NCI-H69 (cell line): ENCODE data around the gene RAB26.
"Not testable (repeated sequence)": the region's sequence is repeated elsewhere in the genome, so short reads cannot be mapped to it uniquely, and the experiment has no call there.

Experiments
- DNase-seq: peaks from one replicate; lab custom pipeline; 2025; lab: John Stamatoyannopoulos, UW

Gene RAB26

GRCh38 chr16:2117341-2117740 is 31.1 kb upstream of the RAB26 start:
- not testable (repeated sequence) for DNase-seq

DNA sequence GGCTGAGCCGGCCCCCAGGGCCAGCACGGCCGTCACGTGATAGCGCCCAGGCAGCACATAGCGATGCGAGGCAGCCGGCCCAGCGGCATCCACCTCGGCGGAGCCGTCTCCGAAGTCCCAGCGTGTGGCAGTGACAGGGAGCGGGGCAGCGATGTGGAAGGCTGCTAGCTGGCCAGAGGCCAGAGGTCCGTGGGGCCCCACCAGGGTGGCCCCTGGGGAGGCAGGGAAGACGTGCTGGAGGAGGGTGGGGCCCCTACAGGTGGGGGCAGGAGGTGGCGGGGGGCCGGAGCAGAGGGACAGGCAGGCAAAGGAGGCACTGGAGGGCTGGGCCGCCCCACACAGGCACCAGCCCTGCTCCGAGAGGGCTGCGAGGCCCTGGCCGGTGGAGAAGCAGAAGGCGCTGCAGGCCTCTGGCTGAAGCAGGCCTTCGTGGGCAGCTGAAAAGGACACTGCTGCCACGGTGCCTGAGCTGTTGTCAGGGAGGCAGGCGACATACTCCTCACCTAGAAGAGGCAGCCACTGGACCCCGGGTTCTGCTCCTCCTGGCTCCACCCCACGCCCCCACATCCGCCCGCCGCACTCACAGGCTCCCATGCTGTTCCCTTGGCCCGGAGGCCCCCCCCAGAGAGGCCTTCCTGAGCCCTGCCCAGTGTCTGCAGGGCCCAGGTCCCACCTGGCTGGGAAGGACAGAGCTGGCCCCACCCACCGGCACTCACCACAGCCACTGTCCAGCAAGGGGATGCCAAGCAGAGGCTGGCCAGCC is 30.3 kb upstream of the RAB26 start:
- DNase-seq, result not testable (repeated sequence)

DNA sequence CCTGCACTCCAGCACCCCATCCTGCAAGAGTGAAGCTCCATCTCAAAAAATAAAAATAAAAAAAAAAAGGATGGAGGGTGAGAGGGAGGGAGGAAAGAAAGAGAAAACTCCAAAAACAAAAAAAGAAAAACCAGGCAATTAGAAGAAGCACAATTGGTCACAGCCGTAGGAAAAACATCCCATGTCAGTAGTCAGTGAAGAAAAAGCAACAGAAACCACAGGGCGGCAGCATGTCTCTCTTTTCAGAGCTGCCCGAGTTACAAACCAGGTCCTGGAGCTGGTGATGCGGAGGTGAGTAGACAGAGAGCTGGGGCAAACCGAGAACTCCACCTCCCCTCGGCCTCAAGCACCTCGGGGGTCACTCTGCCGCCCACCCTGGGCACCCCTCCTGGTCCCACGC is 27.1 kb upstream of the RAB26 start:
- not testable (repeated sequence) for DNase-seq

DNA sequence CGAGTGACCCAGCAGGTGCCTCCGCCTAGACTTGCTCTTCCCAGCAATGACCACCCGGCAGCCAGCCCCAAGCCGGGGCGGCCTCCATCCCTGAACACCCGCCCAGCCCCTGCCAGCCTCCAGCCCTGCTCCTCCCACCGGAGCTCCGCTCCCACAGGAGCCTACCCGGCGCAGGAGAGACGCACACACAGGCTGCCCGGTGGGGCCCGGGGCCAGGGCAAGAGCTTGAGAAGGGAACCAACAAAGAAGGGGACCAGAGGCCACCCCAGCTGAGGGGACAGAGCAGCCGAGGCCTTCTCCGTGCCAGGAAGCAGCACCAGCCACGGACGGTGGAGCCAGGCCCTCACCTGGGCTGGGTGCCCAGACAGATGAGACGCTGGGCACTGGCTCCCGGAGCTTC is 26.6 kb upstream of the RAB26 start:
- no peak for DNase-seq

GRCh38 chr16:2122429-2122828 is 26.0 kb upstream of the RAB26 start:
- DNase-seq, result no peak

- not testable (repeated sequence) for DNase-seq
Measured at GRCh38 chr16:2122934-2123683, 25.3 kb upstream of the RAB26 start.

- not testable (repeated sequence) for DNase-seq
Measured at GRCh38 chr16:2123706-2124376, 24.6 kb upstream of the RAB26 start.

- DNase-seq, result not testable (repeated sequence)
Measured at GRCh38 chr16:2124377-2124693, 24.1 kb upstream of the RAB26 start.

- not testable (repeated sequence) for DNase-seq
Measured at GRCh38 chr16:2124694-2125444, 23.6 kb upstream of the RAB26 start.

DNA sequence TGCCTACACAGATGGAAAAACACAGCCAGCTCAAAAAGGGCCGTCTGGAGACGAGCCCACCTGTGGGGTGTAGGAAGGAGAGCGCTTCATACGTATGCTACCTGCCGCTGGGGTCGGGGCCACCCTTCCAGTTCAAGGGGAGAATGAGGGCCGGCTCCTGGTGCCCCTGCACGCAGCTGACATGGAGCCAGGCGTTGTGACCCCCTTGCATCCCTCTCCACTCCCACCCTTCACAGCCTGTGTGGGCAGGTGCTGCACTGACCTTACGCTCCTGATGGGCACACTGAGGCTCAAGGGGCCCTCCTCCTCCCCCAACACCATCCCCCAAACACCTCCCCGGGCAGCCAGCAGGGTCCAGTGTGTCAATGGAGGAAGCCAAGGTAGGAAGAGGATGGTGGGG is 22.8 kb upstream of the RAB26 start:
- DNase-seq, result not testable (repeated sequence)

DNA sequence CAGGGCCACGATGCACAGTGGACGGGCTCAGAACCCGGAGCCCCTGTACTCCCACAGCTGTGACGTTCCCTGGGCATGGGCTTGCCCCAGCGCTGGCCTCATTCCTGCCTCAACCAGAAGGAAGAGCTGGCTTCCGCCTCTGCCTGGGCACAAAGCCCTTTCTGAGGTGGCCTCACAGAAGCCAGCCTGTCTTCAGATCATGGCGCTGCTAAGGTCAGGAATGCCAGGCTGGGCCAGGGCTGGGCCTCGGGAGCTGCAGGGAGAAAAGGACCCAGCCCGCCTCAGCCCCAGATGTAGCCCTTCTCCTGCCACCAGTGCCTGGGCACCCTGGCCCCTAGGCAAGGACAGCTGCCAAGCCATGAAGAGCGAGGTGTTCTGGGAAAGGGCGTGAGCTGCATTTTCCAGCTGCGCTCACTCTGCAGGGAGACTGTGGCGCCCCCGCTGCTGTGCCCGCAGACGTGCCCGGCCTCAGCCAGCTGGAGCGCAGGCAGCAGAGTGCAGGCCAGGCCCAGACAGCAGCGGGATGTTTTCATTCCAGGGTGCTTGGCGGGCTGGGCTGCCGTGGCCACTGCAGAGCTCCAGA is 22.2 kb upstream of the RAB26 start:
- DNase-seq, result not testable (repeated sequence)

- not testable (repeated sequence) for DNase-seq
Measured at GRCh38 chr16:2126928-2127556, 21.4 kb upstream of the RAB26 start.

- DNase-seq, result peak; percentile 85
Measured at GRCh38 chr16:2127630-2128280, 20.7 kb upstream of the RAB26 start.

- DNase-seq, result peak; percentile 78
Measured at GRCh38 chr16:2129251-2129650, 19.2 kb upstream of the RAB26 start.

DNA sequence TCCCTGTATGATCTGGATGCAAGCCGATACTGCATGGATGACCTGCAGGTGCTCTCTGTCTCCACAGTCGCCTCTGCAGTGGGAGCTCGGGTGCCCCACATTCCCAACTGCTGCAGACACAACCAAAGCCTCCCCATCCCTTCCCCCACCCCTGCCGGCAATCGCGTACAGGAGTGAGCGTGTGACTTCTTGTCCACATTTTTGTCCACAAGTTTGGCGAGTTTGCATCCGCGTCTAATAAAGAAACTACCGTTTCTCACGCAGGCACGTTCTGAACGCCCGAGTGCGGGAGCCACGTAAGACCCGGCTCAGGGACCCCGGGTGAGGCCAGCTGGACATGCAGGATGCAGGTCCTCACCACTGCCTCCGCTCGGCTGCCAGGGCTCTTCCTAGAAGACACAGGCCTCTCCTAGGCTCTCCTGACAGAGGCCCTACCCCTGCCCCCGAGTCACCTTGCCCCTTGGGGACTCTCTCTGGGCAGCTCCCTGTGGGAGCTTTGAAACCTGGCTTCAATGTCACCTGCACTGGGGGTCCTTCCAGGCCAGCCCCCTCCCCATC is 18.5 kb upstream of the RAB26 start:
- not testable (repeated sequence) for DNase-seq

- DNase-seq, result not testable (repeated sequence)
Measured at GRCh38 chr16:2133797-2134196, 14.6 kb upstream of the RAB26 start.

GRCh38 chr16:2135071-2135470 is 13.4 kb upstream of the RAB26 start:
- peak; percentile 35 for DNase-seq

GRCh38 chr16:2135770-2136490 is 12.5 kb upstream of the RAB26 start, which contains the start of gene PKD1:
Gene PKD1, minus strand, starts transcription at chr16:2135898. Its CDS starts 209 bp downstream, at chr16:2135689.
- DNase-seq, result peak; percentile 95
